Measurements from ENCODE around the gene GPRIN3. TPM values are rescaled to one million over a fixed set of nuclear protein-coding genes. Genes with fewer than 3 reads are reported as not detected.

The GPRIN3 gene
- total and polyA plus RNA-seq, 10 of the 15 experiments (the other 5 are each of a cell fraction or from before 2014, with no cell fraction given): under 0.01 to 0.05 (median 0.01) TPM; not detected in 6

DNA sequence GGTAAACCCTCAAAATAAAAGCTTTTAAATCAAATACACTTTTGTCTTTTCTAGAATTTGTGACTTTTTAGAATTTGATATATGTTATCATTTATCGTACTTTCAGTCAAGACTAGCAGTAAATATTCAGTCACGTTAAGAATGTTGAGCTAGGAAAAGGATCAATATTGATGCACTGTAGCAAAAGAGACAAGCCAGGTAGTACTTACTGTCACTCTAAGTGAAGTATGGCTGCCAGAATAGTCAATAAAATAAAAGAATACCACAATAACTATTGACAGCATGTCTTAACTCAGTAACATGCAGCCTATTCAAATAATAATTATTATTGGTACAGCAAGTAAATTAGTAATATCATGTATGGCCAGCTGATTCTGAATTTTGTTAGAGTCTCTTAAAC is 43.6 kb upstream of the GPRIN3 start:
- Histone ChIP-seq H3K9ac (ENCODE audit: control insufficient read depth, insufficient read depth, low read length) (no peak overlapping the region), H4K20me1 (ENCODE audit: control insufficient read depth, insufficient read depth) (no peaks in the 10 kb centered on the region), H3K27me3 (replicated peaks in 1 of 2; ENCODE audit: control insufficient read depth in 2 of 2, insufficient read depth in 2 of 2, low read length in 1 of 2) (no peaks in the 10 kb centered on the region), H3K4me2 (ENCODE audit: control insufficient read depth, insufficient read depth) (no peak overlapping the region), H3K79me2 (ENCODE audit: control insufficient read depth, insufficient read depth, low read length) (no peaks in the 10 kb centered on the region), H3K4me1 (ENCODE audit: control insufficient read depth, insufficient read depth, low read length) (no peaks in the 10 kb centered on the region), H3K4me3 (no peak overlapping the region), H3K27ac (ENCODE audit: control insufficient read depth, insufficient read depth) (no peak overlapping the region), H2AFZ (ENCODE audit: control insufficient read depth, low read depth, low read length) (no peak overlapping the region), H3K36me3 (ENCODE audit: control insufficient read depth in 2 of 2, insufficient read depth in 2 of 2, low read length in 1 of 2) (no peaks in the 10 kb centered on the region), H3K9me3 (replicated peaks; ENCODE audit: control insufficient read depth, insufficient read depth, low read length) (no peaks in the 10 kb centered on the region; the same call in 2 of the 3 replicates)
- FAIRE-seq (no peak), ATAC-seq (no peak), DNase-seq (ENCODE audit: low read depth, low spot score) (no peak)
- BruUV-seq (replicated peaks): no TSS peak
- ChIA-PET CTCF (interaction anchor here (1.1 to 1.2 kb wide), 2 partner anchors 11 to 16 kb away, joined by 3 to 4 read pairs; no protein-coding TSS in a partner anchor), POLR2A (no interaction called here), RAD21 (ENCODE audit: unreplicated experiment) (no interaction called here), SMC1A (ENCODE audit: uncharacterized antibody, unreplicated experiment) (interaction anchor here (0.7 to 0.8 kb wide), 2 partner anchors 15 to 54 kb away, joined by 3 read pairs; no protein-coding TSS in a partner anchor)
- WGBS (ENCODE audit: insufficient coverage, insufficient replicate concordance, low lambda C conversion rate, missing lambda C conversion rate): 83% methylated on average over 2 of the region's 2 CpGs
- TF ChIP-seq CHD4 (IDR thresholded peaks at IDR 0.05) (no peak), EP300 (IDR thresholded peaks at IDR 0.05; ENCODE audit: borderline replicate concordance in 1 of 2, control insufficient read depth in 1 of 2, low read depth in 2 of 2, low read length in 2 of 2) (no peak), JUND (IDR thresholded peaks at IDR 0.05; ENCODE audit: low read depth, low read length) (no peak)
- TF ChIP-seq, protein P1, sequence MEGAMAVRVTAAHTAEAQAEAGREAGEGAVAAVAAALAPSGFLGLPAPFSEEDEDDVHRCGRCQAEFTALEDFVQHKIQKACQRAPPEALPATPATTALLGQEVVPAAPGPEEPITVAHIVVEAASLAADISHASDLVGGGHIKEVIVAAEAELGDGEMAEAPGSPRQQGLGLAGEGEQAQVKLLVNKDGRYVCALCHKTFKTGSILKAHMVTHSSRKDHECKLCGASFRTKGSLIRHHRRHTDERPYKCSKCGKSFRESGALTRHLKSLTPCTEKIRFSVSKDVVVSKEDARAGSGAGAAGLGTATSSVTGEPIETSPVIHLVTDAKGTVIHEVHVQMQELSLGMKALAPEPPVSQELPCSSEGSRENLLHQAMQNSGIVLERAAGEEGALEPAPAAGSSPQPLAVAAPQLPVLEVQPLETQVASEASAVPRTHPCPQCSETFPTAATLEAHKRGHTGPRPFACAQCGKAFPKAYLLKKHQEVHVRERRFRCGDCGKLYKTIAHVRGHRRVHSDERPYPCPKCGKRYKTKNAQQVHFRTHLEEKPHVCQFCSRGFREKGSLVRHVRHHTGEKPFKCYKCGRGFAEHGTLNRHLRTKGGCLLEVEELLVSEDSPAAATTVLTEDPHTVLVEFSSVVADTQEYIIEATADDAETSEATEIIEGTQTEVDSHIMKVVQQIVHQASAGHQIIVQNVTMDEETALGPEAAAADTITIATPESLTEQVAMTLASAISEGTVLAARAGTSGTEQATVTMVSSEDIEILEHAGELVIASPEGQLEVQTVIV (IDR thresholded peaks at IDR 0.05; ENCODE audit: borderline replicate concordance, partially characterized antibody): no peak
- intact Hi-C loops (cut with micrococcal nuclease; ENCODE audit: unreplicated experiment) (no loop called here), in situ Hi-C loops (cut with MboI) (no loop called here)
